Epithelial cell of umbilical artery (primary cell): ENCODE data around the gene SYPL2. TPM values are rescaled to one million over a fixed set of nuclear protein-coding genes. Genes with fewer than 3 reads are reported as not detected.

ENCODE experiments used
- total RNA-seq: library from RNA; depleted of rRNA; stranded (reverse); fragments of >200 nt; gene quantifications from 2 replicates; pipeline ENCODE4 v1.2.3, GENCODE V29; 2014

The SYPL2 gene
- not detected in 2 replicates for total RNA-seq

GRCh38 chr1:109466452-109467300 lies at the start of gene SYPL2:
TSS of gene SYPL2 (plus strand) at chr1:109466546. CDS start at chr1:109466844, 298 bp downstream.

GRCh38 chr1:109426281-109427170 lies 39.8 kb upstream of the SYPL2 start, which contains the start of gene PSMA5:
TSS of gene PSMA5 (minus strand) at chr1:109426448. CDS start at chr1:109426330, 118 bp downstream.

GRCh38 chr1:109483672-109484518 lies 17.5 kb downstream of the SYPL2 start, which contains the start of gene ATXN7L2:
TSS of gene ATXN7L2 (plus strand) at chr1:109483905. CDS start at chr1:109483954, 49 bp downstream.

GRCh38 chr1:109493805-109494539 lies 27.6 kb downstream of the SYPL2 start, which contains the start of gene CYB561D1:
TSS of gene CYB561D1 (plus strand) at chr1:109494094. CDS start at chr1:109494140, 46 bp downstream.

GRCh38 chr1:109509176-109510134 lies 43.1 kb downstream of the SYPL2 start, which contains the start of gene AMIGO1:
TSS of gene AMIGO1 (minus strand) at chr1:109509727. CDS start at chr1:109508912, 815 bp downstream.

Other genes with a start within 250 kb of the SYPL2 start
- 0.65 and 0.76 TPM in 2 replicates for gene CELSR2, start 217.0 kb upstream of the SYPL2 start, total RNA-seq
- gene PSRC1, start 183.4 kb upstream of the SYPL2 start, total RNA-seq, result 7.5 and 12.3 TPM in 2 replicates
- not detected in 2 replicates for gene MYBPHL, start 159.5 kb upstream of the SYPL2 start, total RNA-seq
- 15.3 and 19.6 TPM in 2 replicates for gene SORT1, start 68.6 kb upstream of the SYPL2 start, total RNA-seq
- gene PSMA5, start 40.1 kb upstream of the SYPL2 start, total RNA-seq, result 79.8 and 93.9 TPM in 2 replicates
- gene ATXN7L2, start 17.4 kb downstream of the SYPL2 start, total RNA-seq, result 1.9 and 2.1 TPM in 2 replicates
- 3.3 and 4.5 TPM in 2 replicates for gene CYB561D1, start 27.5 kb downstream of the SYPL2 start, total RNA-seq
- gene AMIGO1, start 43.2 kb downstream of the SYPL2 start, total RNA-seq, result 0.65 and 0.76 TPM in 2 replicates
- not detected in 2 replicates for gene GPR61, start 73.3 kb downstream of the SYPL2 start, total RNA-seq
- 19.2 and 21.9 TPM in 2 replicates for gene GNAI3, start 82.1 kb downstream of the SYPL2 start, total RNA-seq
- gene GNAT2, start 153.1 kb downstream of the SYPL2 start, total RNA-seq, result 0.32 TPM in 1 of 2 replicates, not detected in the other
- 41.3 and 51.7 TPM in 2 replicates for gene AMPD2, start 153.3 kb downstream of the SYPL2 start, total RNA-seq
- 1.5 and 2.3 TPM in 2 replicates for gene GSTM4, start 189.6 kb downstream of the SYPL2 start, total RNA-seq
- gene GSTM2, start 201.5 kb downstream of the SYPL2 start, total RNA-seq, result 0.32 and 4.3 TPM in 2 replicates
- 0.32 and 2.6 TPM in 2 replicates for gene GSTM1, start 221.3 kb downstream of the SYPL2 start, total RNA-seq
- gene GSTM5, start 245.7 kb downstream of the SYPL2 start, total RNA-seq, result 0.65 and 0.76 TPM in 2 replicates